Motor neuron (in vitro differentiated cells): Measurements from ENCODE around the gene TSACC. TPM values are rescaled to one million over a fixed set of nuclear protein-coding genes. Genes with fewer than 3 reads are reported as not detected.

Experiments
- ATAC-seq, 8 experiments: fragments of 200-7000 bp; cut with Tn5 transposase; replicated peaks in 6 of 8; 2 replicates each; pipeline ENCODE4 v1.8.0; 2021; ENCODE audit warnings: mild to moderate bottlenecking in 8 of 8, moderate library complexity in 8 of 8
- H3K27ac ChIP-seq, 2 donors: fragments of 250-450 bp; sonication (Bioruptor Pico); 2 replicates each; pipeline ENCODE4 v1.9.0; 2021; ENCODE audit warnings: antibody characterized with exemption in 2 of 2, mild to moderate bottlenecking in 2 of 2, moderate library complexity in 1 of 2
- H3K4me1 ChIP-seq, 2 donors: fragments of 250-450 bp; sonication (Bioruptor Pico); replicated peaks in 1 of 2; 2 replicates each; pipeline ENCODE4 v1.6.1; 2021; ENCODE audit warnings: antibody characterized with exemption in 2 of 2, mild to moderate bottlenecking in 2 of 2, moderate library complexity in 1 of 2
- H3K4me3 ChIP-seq, 5 donors: fragments of 250-450 bp; sonication (Bioruptor Pico); 2 replicates each; pipeline ENCODE4 v1.9.0; 2021; ENCODE audit warnings: antibody characterized with exemption in 5 of 5, mild to moderate bottlenecking in 5 of 5, moderate library complexity in 4 of 5
- WGBS, 10 experiments: fragments of 450-650 bp; shearing (Covaris generic); methylation state at CpG; one replicate each; pipeline ENCODE4 v1.0.0; 2022; 5-methylcytosine and 5-hydroxymethylcytosine counted together
- in situ Hi-C, 9 experiments: fragments of 400-800 bp; cut with MboI; loops; one replicate each; pipeline ENCODE4 v1.15.0; 2021; ENCODE audit warnings: low sequenced_read_pairs in 9 of 9, low pct_unique_long_range_greater_than_20kb in 2 of 9; ENCODE audit not compliant: unreplicated experiment in 9 of 9
- total RNA-seq, 8 experiments: library from RNA; unstranded; fragments of 300-600 nt; gene quantifications; 2 replicates each; pipeline versions ENCODE4 v1.2.3 to v1.2.4, GENCODE V29; 2022

TSACC gene
- total RNA-seq, 8 experiments from 2014 or later = 0.22 to 8.3 (median 1.2) TPM; not detected in 2

- 0 to 50% (median 20%) methylated on average over 1 to 13 of the region's 22 CpGs; no CpG with 5 or more reads in 2 of the 10 experiments for WGBS, 10 experiments
- peaks cover 3% of the 10 kb centered on the region in 2 donors for H3K4me1 ChIP-seq
- H3K27ac ChIP-seq = no peak overlapping the region
- in situ Hi-C loops = no loop called here
- no peak overlapping the region for H3K4me3 ChIP-seq
- peak; percentile 56 to 88 (median 78) for ATAC-seq
Observed at GRCh38 chr1:156356875-156357534, 18.7 kb downstream of the TSACC start.

GRCh38 chr1:156357977-156358376, 19.7 kb downstream of the TSACC start:
- 0 to 100% (median 79%) methylated on average over 1 to 2 of the region's 2 CpGs; no CpG with 5 or more reads in 2 of the 10 experiments for WGBS, 10 experiments
- in situ Hi-C loops = no loop called here
- no peak for ATAC-seq
- no peak overlapping the region for H3K27ac ChIP-seq
- peaks cover 3% of the 10 kb centered on the region in 2 donors for H3K4me1 ChIP-seq
- H3K4me3 ChIP-seq = no peak overlapping the region

- Histone ChIP-seq H3K4me1 (peaks cover 3% of the 10 kb centered on the region in 2 donors), H3K27ac (no peak overlapping the region), H3K4me3 (no peak overlapping the region)
- in situ Hi-C loops = no loop called here
- WGBS, 10 experiments = 0 to 83% (median 53%) methylated on average over 1 of the region's 1 CpG; no CpG with 5 or more reads in 4 of the 10 experiments
- ATAC-seq = peak in 5 of 8 experiments; percentile 73 to 93 (median 82)
Observed at GRCh38 chr1:156358641-156359040, 20.3 kb downstream of the TSACC start.

- peak in 1 of 8 experiments; percentile 61 for ATAC-seq
- Histone ChIP-seq H3K27ac (no peak overlapping the region), H3K4me1 (peaks cover 3% of the 10 kb centered on the region in 2 donors), H3K4me3 (no peak overlapping the region)
- in situ Hi-C loops = no loop called here
- 24 to 100% (median 94%) methylated on average over 1 to 3 of the region's 3 CpGs; no CpG with 5 or more reads in 2 of the 10 experiments for WGBS, 10 experiments
Observed at GRCh38 chr1:156359249-156359648, 20.9 kb downstream of the TSACC start.

- Histone ChIP-seq H3K4me3 (no peak overlapping the region), H3K27ac (no peak overlapping the region), H3K4me1 (peaks cover 3% of the 10 kb centered on the region in 2 donors)
- 10 to 50% (median 22%) methylated on average over 1 to 6 of the region's 6 CpGs; no CpG with 5 or more reads in 1 of the 10 experiments for WGBS, 10 experiments
- peak in 5 of 8 experiments; percentile 7 to 97 (median 52) for ATAC-seq
- in situ Hi-C loops = no loop called here
Observed at GRCh38 chr1:156359973-156360372, 21.6 kb downstream of the TSACC start.

GRCh38 chr1:156360534-156360933, 22.2 kb downstream of the TSACC start:
- peaks cover 3% of the 10 kb centered on the region in 2 donors for H3K4me1 ChIP-seq
- in situ Hi-C loops = no loop called here
- ATAC-seq = no peak
- H3K4me3 ChIP-seq = no peak overlapping the region
- WGBS, 10 experiments = 82 to 100% (median 94%) methylated on average over 1 to 9 of the region's 11 CpGs; no CpG with 5 or more reads in 1 of the 10 experiments
- H3K27ac ChIP-seq = no peak overlapping the region

- Histone ChIP-seq H3K4me3 (no peak overlapping the region), H3K27ac (no peak overlapping the region), H3K4me1 (peaks cover 0 to 2% of the 10 kb centered on the region in 2 donors)
- in situ Hi-C loops = no loop called here
- ATAC-seq = no peak
Observed at GRCh38 chr1:156365754-156366153, 27.4 kb downstream of the TSACC start.

GRCh38 chr1:156366378-156367166, 28.2 kb downstream of the TSACC start:
- H3K4me3 ChIP-seq = no peak overlapping the region
- peak in 1 of 8 experiments; percentile 60 for ATAC-seq
- WGBS, 10 experiments = 0 to 100% (median 61%) methylated on average over 1 to 4 of the region's 5 CpGs; no CpG with 5 or more reads in 5 of the 10 experiments

GRCh38 chr1:156367383-156368156, 29.2 kb downstream of the TSACC start:
- no peak overlapping the region for H3K4me3 ChIP-seq
- in situ Hi-C loops = no loop called here
- 0 to 83% (median 46%) methylated on average over 1 to 7 of the region's 9 CpGs; no CpG with 5 or more reads in 3 of the 10 experiments for WGBS, 10 experiments
- peaks cover 0 to 2% of the 10 kb centered on the region in 2 donors for H3K4me1 ChIP-seq
- H3K27ac ChIP-seq = no peak overlapping the region
- ATAC-seq = peak in 2 of 8 experiments; percentile 47 to 72

More at GRCh38 chr1:156366378-156367166, 28.2 kb downstream of the TSACC start:
- peaks cover 0 to 2% of the 10 kb centered on the region in 2 donors for H3K4me1 ChIP-seq
- in situ Hi-C loops = no loop called here
- H3K27ac ChIP-seq = no peak overlapping the region

- no peak for ATAC-seq
- no peak overlapping the region for H3K4me3 ChIP-seq
- H3K27ac ChIP-seq = no peak overlapping the region
- peaks cover 0 to 2% of the 10 kb centered on the region in 2 donors for H3K4me1 ChIP-seq
- WGBS, 10 experiments = 68 to 100% (median 83%) methylated on average over 1 to 6 of the region's 7 CpGs; no CpG with 5 or more reads in 3 of the 10 experiments
- in situ Hi-C loops = no loop called here
Observed at GRCh38 chr1:156368157-156368658, 29.9 kb downstream of the TSACC start.

- H3K27ac ChIP-seq = no peak within 1 kb of the TSS
- no peak within 1 kb of the TSS for H3K4me3 ChIP-seq
- H3K4me1 ChIP-seq = peaks cover 0 to 2% of the 10 kb centered on the region in 2 donors
- in situ Hi-C loops = no loop called here
- ATAC-seq = peak; percentile 13 to 81 (median 60)
- WGBS, 10 experiments = 12 to 100% (median 22%) methylated on average over 1 to 29 of the region's 48 CpGs; no CpG with 5 or more reads in 5 of the 10 experiments
Observed at GRCh38 chr1:156368889-156369684, 30.8 kb downstream of the TSACC start, which contains the start of gene RHBG. TSS of gene RHBG (plus strand) at chr1:156369211. CDS start at chr1:156369250, 39 bp downstream.
